ENCODE data around the gene B3GALT6.
A peak's percentile ranks its signal among the peaks of the same experiment; 100 is the strongest.

DNA sequence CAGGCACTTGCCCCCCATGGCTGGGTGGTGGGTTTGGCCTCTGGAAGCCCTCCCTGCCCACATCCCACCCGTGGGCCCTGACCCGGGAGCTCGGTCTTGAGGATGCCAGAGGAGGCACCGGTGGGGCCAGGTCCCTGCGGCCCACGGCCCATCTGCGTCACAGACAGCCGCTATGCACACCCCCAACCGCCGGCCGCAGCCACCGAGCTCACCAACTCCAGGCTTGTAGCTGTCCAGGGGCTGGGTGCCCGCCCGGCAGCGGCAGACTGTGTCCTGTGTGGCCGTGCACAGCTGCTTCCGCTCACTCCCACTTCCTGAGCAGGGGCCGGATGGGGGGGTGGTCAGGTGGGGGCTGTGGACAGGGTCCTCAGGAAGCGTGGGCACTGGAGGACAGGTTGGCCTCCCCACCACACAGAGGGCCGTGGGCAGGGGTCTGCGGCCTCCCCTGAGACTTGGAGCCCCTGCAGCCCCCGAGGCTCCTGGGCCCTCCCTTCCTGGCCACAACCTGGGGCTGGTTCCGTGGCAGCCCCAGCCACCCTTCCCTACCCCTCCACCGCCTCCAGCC, 19.2 kb upstream of the B3GALT6 start:
- no peak for TF ChIP-seq CTCF (IDR thresholded peaks at IDR 0.05)
- peak in 2 of 3 donors; percentile 5 to 24 for TF ChIP-seq POLR2AphosphoS5 (IDR thresholded peaks at IDR 0.05)

Data from stomach (tissue), 4 donors.